Central memory CD8-positive, alpha-beta T cell (primary cell): ENCODE results near the gene TMEM182.

Source experiments
- ATAC-seq: fragments of 150-1000 bp; cut with Tn5 transposase; replicated peaks from 2 replicates; pipeline ENCODE4 v1.10.0; 2022; ENCODE audit warnings: mild to moderate bottlenecking, moderate FRiP score, moderate number of reproducible peaks; ENCODE audit not compliant: poor library complexity, severe bottlenecking; ENCODE audit errors: extremely low read depth
- DNase-seq, 2 donors: peaks; one replicate each; pipeline ENCODE4 v3.0.0; 2021; ENCODE audit warnings: low spot score in 2 of 2
- H3K27ac Mint-ChIP-seq: one replicate; pipeline ENCODE4 v1.8.0; 2022; ENCODE audit warnings: low read depth, mild to moderate bottlenecking, moderate library complexity, mixed read lengths
- H3K27me3 Mint-ChIP-seq: one replicate; pipeline ENCODE4 v1.8.0; 2022; ENCODE audit warnings: mixed read lengths
- H3K36me3 Mint-ChIP-seq: one replicate; pipeline ENCODE4 v1.8.0; 2022; ENCODE audit warnings: mild to moderate bottlenecking, moderate library complexity, mixed read lengths; ENCODE audit not compliant: insufficient read depth
- H3K4me1 Mint-ChIP-seq: one replicate; pipeline ENCODE4 v1.8.0; 2022; ENCODE audit warnings: mixed read lengths
- H3K4me3 Mint-ChIP-seq: one replicate; pipeline ENCODE4 v1.8.0; 2022; ENCODE audit warnings: mild to moderate bottlenecking, moderate library complexity, mixed read lengths
- H3K9me3 Mint-ChIP-seq: one replicate; pipeline ENCODE4 v1.8.0; 2022; ENCODE audit warnings: mixed read lengths

Gene TMEM182

GRCh38 chr2:102748107-102748506 is 13.7 kb upstream of the TMEM182 start:
- Mint-ChIP-seq H3K4me1 (no peaks in the 10 kb centered on the region), H3K36me3 (no peaks in the 10 kb centered on the region), H3K27me3 (no peaks in the 10 kb centered on the region), H3K27ac (no peak overlapping the region), H3K4me3 (no peak overlapping the region), H3K9me3 (no peaks in the 10 kb centered on the region)
- no peak for ATAC-seq
- DNase-seq = no peak

GRCh38 chr2:102749938-102750337 is 11.9 kb upstream of the TMEM182 start:
- no peak overlapping the region for H3K4me3 Mint-ChIP-seq
- no peaks in the 10 kb centered on the region for H3K36me3 Mint-ChIP-seq
- H3K4me1 Mint-ChIP-seq = no peaks in the 10 kb centered on the region
- H3K9me3 Mint-ChIP-seq = no peaks in the 10 kb centered on the region
- H3K27ac Mint-ChIP-seq = no peak overlapping the region
- no peaks in the 10 kb centered on the region for H3K27me3 Mint-ChIP-seq
- ATAC-seq (no peak), DNase-seq (no peak)

- Mint-ChIP-seq H3K36me3 (no peaks in the 10 kb centered on the region), H3K27ac (no peak overlapping the region), H3K9me3 (no peaks in the 10 kb centered on the region), H3K4me1 (peaks cover 5% of the 10 kb centered on the region), H3K4me3 (no peak overlapping the region), H3K27me3 (no peaks in the 10 kb centered on the region)
- ATAC-seq (no peak), DNase-seq (no peak)
These were observed 8.2 kb upstream of the TMEM182 start for GRCh38 chr2:102753563-102754159.

GRCh38 chr2:102754456-102755145 is 7.2 kb upstream of the TMEM182 start:
- Mint-ChIP-seq H3K9me3 (no peaks in the 10 kb centered on the region), H3K27ac (no peak overlapping the region)
- no peak for ATAC-seq

GRCh38 chr2:102755284-102755683 is 6.5 kb upstream of the TMEM182 start:
- H3K27me3 Mint-ChIP-seq = no peaks in the 10 kb centered on the region
- H3K36me3 Mint-ChIP-seq = no peaks in the 10 kb centered on the region
- ATAC-seq (no peak), DNase-seq (no peak)
- no peak overlapping the region for H3K27ac Mint-ChIP-seq
- H3K4me1 Mint-ChIP-seq = peaks cover 5% of the 10 kb centered on the region
- no peaks in the 10 kb centered on the region for H3K9me3 Mint-ChIP-seq
- no peak overlapping the region for H3K4me3 Mint-ChIP-seq

More at GRCh38 chr2:102754456-102755145, 7.2 kb upstream of the TMEM182 start:
- DNase-seq = no peak
- H3K36me3 Mint-ChIP-seq = no peaks in the 10 kb centered on the region
- no peaks in the 10 kb centered on the region for H3K27me3 Mint-ChIP-seq
- H3K4me3 Mint-ChIP-seq = no peak overlapping the region
- peaks cover 5% of the 10 kb centered on the region for H3K4me1 Mint-ChIP-seq

GRCh38 chr2:102758439-102758838 is 3.4 kb upstream of the TMEM182 start:
- no peak overlapping the region for H3K4me3 Mint-ChIP-seq
- ATAC-seq = no peak
- H3K4me1 Mint-ChIP-seq = peaks cover 5% of the 10 kb centered on the region

GRCh38 chr2:102764083-102764482 is 2.3 kb downstream of the TMEM182 start:
- H3K4me3 Mint-ChIP-seq = no peak overlapping the region
- no peaks in the 10 kb centered on the region for H3K4me1 Mint-ChIP-seq
- H3K9me3 Mint-ChIP-seq = no peaks in the 10 kb centered on the region
- ATAC-seq = no peak
- no peaks in the 10 kb centered on the region for H3K27me3 Mint-ChIP-seq
- no peak overlapping the region for H3K27ac Mint-ChIP-seq
- DNase-seq = no peak
- H3K36me3 Mint-ChIP-seq = peaks cover 2% of the 10 kb centered on the region

More at GRCh38 chr2:102758439-102758838, 3.4 kb upstream of the TMEM182 start:
- Mint-ChIP-seq H3K9me3 (no peaks in the 10 kb centered on the region), H3K36me3 (no peaks in the 10 kb centered on the region), H3K27me3 (no peaks in the 10 kb centered on the region), H3K27ac (no peak overlapping the region)
- DNase-seq = no peak

- ATAC-seq (no peak), DNase-seq (no peak)
- Mint-ChIP-seq H3K9me3 (no peaks in the 10 kb centered on the region), H3K4me1 (no peaks in the 10 kb centered on the region), H3K4me3 (no peak overlapping the region), H3K27ac (no peak overlapping the region), H3K27me3 (no peaks in the 10 kb centered on the region), H3K36me3 (peaks cover 2% of the 10 kb centered on the region)
These were observed 3.2 kb downstream of the TMEM182 start for GRCh38 chr2:102765061-102765460.

- H3K9me3 Mint-ChIP-seq = no peaks in the 10 kb centered on the region
- no peak for DNase-seq
- H3K4me1 Mint-ChIP-seq = no peaks in the 10 kb centered on the region
- peak overlapping the region; percentile 73 for H3K27ac Mint-ChIP-seq
- no peak for ATAC-seq
- peaks cover 2% of the 10 kb centered on the region for H3K36me3 Mint-ChIP-seq
- H3K27me3 Mint-ChIP-seq = no peaks in the 10 kb centered on the region
- no peak overlapping the region for H3K4me3 Mint-ChIP-seq
These were observed 6.4 kb downstream of the TMEM182 start for GRCh38 chr2:102768253-102768652.

- ATAC-seq = no peak
- H3K4me1 Mint-ChIP-seq = no peaks in the 10 kb centered on the region
- no peaks in the 10 kb centered on the region for H3K27me3 Mint-ChIP-seq
- H3K4me3 Mint-ChIP-seq = no peak overlapping the region
- H3K36me3 Mint-ChIP-seq = peaks cover 2% of the 10 kb centered on the region
- no peak for DNase-seq
- no peaks in the 10 kb centered on the region for H3K9me3 Mint-ChIP-seq
- no peak overlapping the region for H3K27ac Mint-ChIP-seq
These were observed 7.1 kb downstream of the TMEM182 start for GRCh38 chr2:102768892-102769291.

GRCh38 chr2:102770506-102770905 is 8.7 kb downstream of the TMEM182 start:
- H3K4me3 Mint-ChIP-seq = no peak overlapping the region
- no peaks in the 10 kb centered on the region for H3K4me1 Mint-ChIP-seq
- ATAC-seq = no peak
- no peak for DNase-seq
- no peaks in the 10 kb centered on the region for H3K9me3 Mint-ChIP-seq
- H3K27ac Mint-ChIP-seq = no peak overlapping the region
- peaks cover 2% of the 10 kb centered on the region for H3K36me3 Mint-ChIP-seq
- no peaks in the 10 kb centered on the region for H3K27me3 Mint-ChIP-seq

GRCh38 chr2:102771114-102771513 is 9.3 kb downstream of the TMEM182 start:
- no peaks in the 10 kb centered on the region for H3K9me3 Mint-ChIP-seq
- no peak overlapping the region for H3K4me3 Mint-ChIP-seq
- no peaks in the 10 kb centered on the region for H3K4me1 Mint-ChIP-seq
- H3K27me3 Mint-ChIP-seq = no peaks in the 10 kb centered on the region
- ATAC-seq (no peak), DNase-seq (no peak)
- H3K27ac Mint-ChIP-seq = no peak overlapping the region
- H3K36me3 Mint-ChIP-seq = peaks cover 2% of the 10 kb centered on the region

GRCh38 chr2:102772659-102773058 is 10.8 kb downstream of the TMEM182 start:
- Mint-ChIP-seq H3K36me3 (peaks cover 2% of the 10 kb centered on the region), H3K9me3 (no peaks in the 10 kb centered on the region), H3K4me1 (no peaks in the 10 kb centered on the region), H3K27me3 (no peaks in the 10 kb centered on the region), H3K4me3 (no peak overlapping the region), H3K27ac (no peak overlapping the region)
- no peak for DNase-seq
- ATAC-seq = no peak
